Endothelial cell of umbilical vein (primary cell): ENCODE results near the gene CCM2. TPM values are rescaled to one million over a fixed set of nuclear protein-coding genes. Genes with fewer than 3 reads are reported as not detected.

Source experiments
- BruUV-seq: library from RNA; stranded (reverse); fragments of 400-500 nt; replicated peaks from 2 replicates; lab custom pipeline; 2021; lab: Mats Ljungman, UMichigan
- CTCF ChIA-PET: fragments of 300-600, 350-600 bp; sonication (Branson Sonifier 250); formaldehyde crosslinking; loops from one replicate; lab custom pipeline; 2021; ENCODE audit warnings: antibody characterized with exemption, inconsistent platforms; lab: Charles Lee
- POLR2A ChIA-PET: fragments of 300-600, 350-600 bp; sonication (Branson Sonifier 250); formaldehyde crosslinking; loops from one replicate; lab custom pipeline; 2021; ENCODE audit warnings: antibody characterized with exemption, inconsistent platforms; lab: Charles Lee
- DNase-seq: peaks from one replicate; pipeline ENCODE4 v3.0.0-alpha.2; 2011; ENCODE audit warnings: low read depth, low spot score
- FAIRE-seq: peaks from 2 replicates; lab custom pipeline; 2011; peaks lifted over from hg19 to GRCh38; lab: Jason Lieb, UNC
- H2AFZ ChIP-seq: 2 replicates; pipeline ENCODE4 v1.6.0; 2012; ENCODE audit warnings: low read depth, low read length, control low read depth, inconsistent platforms
- H3K27ac ChIP-seq: 2 replicates; pipeline ENCODE4 v1.5.1; 2011; ENCODE audit warnings: low read depth, mild to moderate bottlenecking, control low read depth, low read length, moderate library complexity; ENCODE audit not compliant: insufficient read depth
- H3K27me3 ChIP-seq, 2 experiments: 2 replicates each; pipeline versions ENCODE4 v1.6.0 to v1.6.1; 2011; ENCODE audit warnings: low read length in 2 of 2, mixed read lengths in 1 of 2; ENCODE audit not compliant: control insufficient read depth in 2 of 2, insufficient read depth in 2 of 2
- H3K36me3 ChIP-seq, 2 experiments: 2 replicates in 1 of 2; 3 replicates in 1 of 2; pipeline ENCODE4 v1.5.1; 2011; ENCODE audit warnings: low read length in 2 of 2, mild to moderate bottlenecking in 1 of 2, moderate library complexity in 1 of 2; ENCODE audit not compliant: control insufficient read depth in 2 of 2, insufficient read depth in 2 of 2; ENCODE audit errors: extremely low read depth in 1 of 2
- H3K4me1 ChIP-seq: 3 replicates; pipeline ENCODE4 v1.5.1; 2011; ENCODE audit warnings: mild to moderate bottlenecking, low read length; ENCODE audit not compliant: control insufficient read depth, insufficient read depth; ENCODE audit errors: extremely low read depth
- H3K4me2 ChIP-seq: 2 replicates; pipeline ENCODE4 v1.6.1; 2011; ENCODE audit warnings: low read length, control low read depth, mixed read lengths; ENCODE audit not compliant: insufficient read depth
- H3K4me3 ChIP-seq, 3 experiments: fragments of 200-600 bp in 1 of 3; sonication (generic), shearing (Covaris generic) in 1 of 3; replicated peaks in 1 of 3; 2 replicates each; pipeline ENCODE4 v1.5.1; 2011 to 2016; ENCODE audit warnings: control low read depth in 3 of 3, low read length in 3 of 3, mild to moderate bottlenecking in 2 of 3, inconsistent platforms in 1 of 3, low read depth in 1 of 3, moderate library complexity in 1 of 3; ENCODE audit not compliant: insufficient read depth in 1 of 3
- H3K79me2 ChIP-seq: 2 replicates; pipeline ENCODE4 v1.6.0; 2012; ENCODE audit warnings: low read length, inconsistent platforms; ENCODE audit not compliant: control insufficient read depth, insufficient read depth
- H3K9ac ChIP-seq: replicated peaks from 2 replicates; pipeline ENCODE3; 2011; ENCODE audit warnings: low read length, control low read depth; ENCODE audit not compliant: insufficient read depth; ENCODE audit errors: extremely low read depth
- H3K9me1 ChIP-seq: replicated peaks from 3 replicates; pipeline ENCODE4 v1.6.0; 2011; ENCODE audit warnings: mild to moderate bottlenecking, low read length; ENCODE audit not compliant: control insufficient read depth, insufficient read depth; ENCODE audit errors: extremely low read depth
- H3K9me3 ChIP-seq: replicated peaks from 2 replicates; pipeline ENCODE4 v1.5.1; 2012; ENCODE audit warnings: low read length, inconsistent platforms; ENCODE audit not compliant: control insufficient read depth, insufficient read depth
- H4K20me1 ChIP-seq: replicated peaks from 2 replicates; pipeline ENCODE3; 2011; ENCODE audit warnings: mild to moderate bottlenecking, low read length; ENCODE audit not compliant: control insufficient read depth, insufficient read depth; ENCODE audit errors: extremely low read depth
- CTCF ChIP-seq, 2 donors: IDR thresholded peaks; 1 replicate in 1 of 2; 2 replicates in 1 of 2; pipeline ENCODE4 v1.5.1; 2011; ENCODE audit warnings: low read length in 2 of 2, mild to moderate bottlenecking in 2 of 2, moderate library complexity in 2 of 2, control low read depth in 1 of 2, inconsistent platforms in 1 of 2, low read depth in 1 of 2; ENCODE audit not compliant: insufficient read depth in 1 of 2; ENCODE audit errors: extremely low read depth in 1 of 2
- EZH2 ChIP-seq: IDR thresholded peaks from 2 replicates; pipeline ENCODE4 v1.6.1; 2012; ENCODE audit warnings: borderline replicate concordance, low read depth, mild to moderate bottlenecking, moderate library complexity, low read length, inconsistent platforms; ENCODE audit not compliant: severe bottlenecking
- FOS ChIP-seq: IDR thresholded peaks from 2 replicates; pipeline ENCODE4 v1.6.1; 2011; ENCODE audit warnings: mild to moderate bottlenecking, low read length, moderate library complexity, borderline replicate concordance; ENCODE audit not compliant: insufficient read depth
- JUN ChIP-seq: IDR thresholded peaks from 2 replicates; pipeline ENCODE4 v1.6.1; 2011; ENCODE audit warnings: borderline replicate concordance, low read depth; ENCODE audit not compliant: insufficient read length, insufficient read depth
- MAX ChIP-seq: IDR thresholded peaks from 2 replicates; pipeline ENCODE4 v1.6.1; 2011; ENCODE audit not compliant: insufficient read depth, insufficient read length
- MYC ChIP-seq: IDR thresholded peaks from one replicate; pipeline ENCODE4 v1.6.1; 2011; ENCODE audit warnings: mild to moderate bottlenecking, low read depth, low read length
- POLR2AphosphoS5 ChIP-seq: IDR thresholded peaks from 2 replicates; pipeline ENCODE4 v1.6.1; 2012; ENCODE audit warnings: low read depth, mild to moderate bottlenecking, control low read depth, low read length, moderate library complexity; ENCODE audit not compliant: insufficient read depth
- dilution Hi-C: fragments of 300-500 bp; cut with MboI; formaldehyde crosslinking; loops from one replicate; pipeline ENCODE4 v1.15.0; 2019; ENCODE audit warnings: low sequenced_read_pairs; ENCODE audit not compliant: extremely low pct_ligation_motif_present
- intact Hi-C: fragments of 100-400 bp; cut with micrococcal nuclease; formaldehyde crosslinking; loops from one replicate; pipeline ENCODE4 v1.10.0; 2022
- polyA plus RNA-seq, 4 experiments: library from polyadenylated mRNA; depleted of rRNA in 3 of 4; stranded (reverse) in 3 of 4; unstranded in 1 of 4; fragments of >200 nt; gene quantifications; 2 replicates each; pipeline versions ENCODE4 v1.2.1 to v1.2.3, GENCODE V29; 2011 to 2012; ENCODE audit warnings: missing spikeins in 1 of 4
- total RNA-seq: library from RNA; stranded (reverse); gene quantifications from 2 replicates; pipeline ENCODE4 v1.2.3, GENCODE V29; 2021

The CCM2 gene
- total and polyA plus RNA-seq, 2 donors (not counting 3 experiments of a cell fraction or from before 2014, with no cell fraction given) = 66.1 to 70.4 TPM

- H4K20me1 ChIP-seq = peaks cover 4% of the 10 kb centered on the region
- dilution Hi-C loops = no loop called here
- intact Hi-C loops = no loop called here
- H3K27ac ChIP-seq = no peak overlapping the region
- H2AFZ ChIP-seq = no peak overlapping the region
- no peaks in the 10 kb centered on the region for H3K9me3 ChIP-seq
- DNase-seq (no peak), FAIRE-seq (no peak)
- ChIA-PET CTCF (interaction anchor here (1.1 to 3.6 kb wide), 2 partner anchors 8 to 62 kb away, joined by 3 to 9 read pairs; no protein-coding TSS in a partner anchor), POLR2A (no interaction called here)
- H3K4me1 ChIP-seq = no peaks in the 10 kb centered on the region
- TF ChIP-seq FOS (no peak), MAX (no peak), POLR2AphosphoS5 (no peak), CTCF (IDR thresholded peaks at IDR 0.05; ENCODE audit: extremely low read depth in 1 of 2, insufficient read depth in 1 of 2, low read depth in 1 of 2, low read length in 2 of 2) (no peak), MYC (no peak), JUN (no peak), EZH2 (no peak)
- H3K27me3 ChIP-seq = no peaks in the 10 kb centered on the region
- H3K4me2 ChIP-seq = no peak overlapping the region
- no TSS peak for BruUV-seq
- H3K4me3 ChIP-seq = no peak overlapping the region
- peaks cover 44% of the 10 kb centered on the region for H3K79me2 ChIP-seq
- peaks cover 0 to 10% of the 10 kb centered on the region in 2 experiments for H3K36me3 ChIP-seq
- no peaks in the 10 kb centered on the region for H3K9me1 ChIP-seq
- H3K9ac ChIP-seq = no peak overlapping the region
Observed at GRCh38 chr7:45035371-45035770, 35.4 kb downstream of the CCM2 start.
